ENCODE results near the gene CSAG2.
"Not testable (repeated sequence)": the region's sequence is repeated elsewhere in the genome, so short reads cannot be mapped to it uniquely, and the experiment has no call there.

- not testable (repeated sequence) for TF ChIP-seq CTCF, POLR2A, POLR2AphosphoS5 (IDR thresholded peaks at IDR 0.05)
Measured at GRCh38 chrX:152734143-152734858, 25.2 kb upstream of the CSAG2 start.

Measured in upper lobe of left lung (tissue), 4 donors.